Karpas-422 (cell line): ENCODE measurements around the gene TSPAN5. TPM values are rescaled to one million over a fixed set of nuclear protein-coding genes. Genes with fewer than 3 reads are reported as not detected.

ENCODE experiments used
- DNase-seq: peaks from one replicate; pipeline ENCODE4 v3.0.0-alpha.2; 2015
- H2AFZ ChIP-seq: fragments of 200-600 bp; sonication (generic); 2 replicates; pipeline ENCODE4 v1.6.1; 2014; ENCODE audit warnings: antibody characterized with exemption, low read length, mixed read lengths
- H3K27ac ChIP-seq: fragments of 200-600 bp; sonication (generic); 2 replicates; pipeline ENCODE4 v1.5.1; 2014; ENCODE audit warnings: mild to moderate bottlenecking, low read length, moderate library complexity
- H3K27me3 ChIP-seq: fragments of 200-600 bp; sonication (generic); 2 replicates; pipeline ENCODE4 v1.6.1; 2014; ENCODE audit warnings: low read length, mixed read lengths
- H3K36me3 ChIP-seq: fragments of 200-600 bp; sonication (generic); 2 replicates; pipeline ENCODE4 v1.6.1; 2014; ENCODE audit warnings: low read length, mixed read lengths; ENCODE audit not compliant: insufficient read depth
- H3K4me1 ChIP-seq: fragments of 200-600 bp; sonication (generic); 2 replicates; pipeline ENCODE4 v1.6.1; 2014; ENCODE audit warnings: mild to moderate bottlenecking, low read length, mixed read lengths
- H3K4me2 ChIP-seq: fragments of 200-600 bp; sonication (generic); 2 replicates; pipeline ENCODE4 v1.6.1; 2014; ENCODE audit warnings: low read length, low read depth, mild to moderate bottlenecking; ENCODE audit not compliant: poor library complexity, severe bottlenecking
- H3K4me3 ChIP-seq: fragments of 200-600 bp; sonication (generic); 2 replicates; pipeline ENCODE4 v1.5.1; 2014; ENCODE audit warnings: mild to moderate bottlenecking, antibody characterized with exemption, low read length, mixed read lengths
- H3K79me2 ChIP-seq: fragments of 200-600 bp; sonication (generic); 2 replicates; pipeline ENCODE4 v1.6.1; 2014; ENCODE audit warnings: mild to moderate bottlenecking, low read length, mixed read lengths
- H3K9ac ChIP-seq: fragments of 200-600 bp; sonication (generic); 2 replicates; pipeline ENCODE4 v1.6.0; 2014; ENCODE audit warnings: low read length
- H3K9me2 ChIP-seq: fragments of 200-600 bp; sonication (generic), shearing (Covaris generic); replicated peaks from 2 replicates; pipeline ENCODE4 v1.6.0; 2014; ENCODE audit warnings: mild to moderate bottlenecking, low read length, moderate library complexity; ENCODE audit not compliant: insufficient read depth
- H3K9me3 ChIP-seq: fragments of 300-700, 200-600 bp; sonication (generic); 2 replicates; pipeline ENCODE4 v1.6.1; 2014; ENCODE audit warnings: low read length, mixed read lengths
- H4K20me1 ChIP-seq: fragments of 200-600 bp; sonication (generic); 2 replicates; pipeline ENCODE4 v1.6.1; 2014; ENCODE audit warnings: mild to moderate bottlenecking, antibody characterized with exemption, low read length, low read depth; ENCODE audit not compliant: insufficient read depth
- total RNA-seq: library from RNA; depleted of rRNA; stranded (reverse); fragments of >200 nt; shearing (Covaris generic); gene quantifications from 2 replicates; pipeline ENCODE4 v1.2.3, GENCODE V29; 2014; ENCODE audit warnings: low replicate concordance

TSPAN5 gene
- total RNA-seq, 1 experiment from 2014 or later, result 0.15 TPM

DNA sequence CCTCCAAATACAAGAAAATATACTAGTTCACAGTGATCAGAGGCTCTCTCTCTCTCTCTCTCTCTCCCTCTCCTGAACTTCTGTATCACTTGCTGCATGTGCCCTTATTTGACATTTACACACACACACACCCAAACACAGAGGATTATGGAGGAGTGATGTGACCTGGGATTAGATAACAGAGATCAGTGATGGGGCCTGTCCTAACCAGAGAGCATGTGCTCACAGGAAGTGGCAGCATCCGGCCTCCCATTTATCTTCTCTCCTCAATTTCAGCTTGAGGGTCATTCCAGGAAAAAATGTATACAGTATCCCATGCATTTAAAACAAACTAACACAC lies 143.0 kb downstream of the TSPAN5 start:
- Histone ChIP-seq H3K9ac (no peak overlapping the region), H3K79me2 (no peaks in the 10 kb centered on the region), H3K36me3 (no peaks in the 10 kb centered on the region), H3K4me1 (peaks cover 58% of the 10 kb centered on the region), H3K9me2 (no peaks in the 10 kb centered on the region), H3K4me2 (no peak overlapping the region), H3K27me3 (no peaks in the 10 kb centered on the region), H3K27ac (peak overlapping the region; percentile 66; the same call in 1 of the 2 replicates), H3K4me3 (no peak overlapping the region), H2AFZ (peak overlapping the region; percentile 77), H3K9me3 (no peaks in the 10 kb centered on the region), H4K20me1 (no peaks in the 10 kb centered on the region)
- no peak for DNase-seq

DNA sequence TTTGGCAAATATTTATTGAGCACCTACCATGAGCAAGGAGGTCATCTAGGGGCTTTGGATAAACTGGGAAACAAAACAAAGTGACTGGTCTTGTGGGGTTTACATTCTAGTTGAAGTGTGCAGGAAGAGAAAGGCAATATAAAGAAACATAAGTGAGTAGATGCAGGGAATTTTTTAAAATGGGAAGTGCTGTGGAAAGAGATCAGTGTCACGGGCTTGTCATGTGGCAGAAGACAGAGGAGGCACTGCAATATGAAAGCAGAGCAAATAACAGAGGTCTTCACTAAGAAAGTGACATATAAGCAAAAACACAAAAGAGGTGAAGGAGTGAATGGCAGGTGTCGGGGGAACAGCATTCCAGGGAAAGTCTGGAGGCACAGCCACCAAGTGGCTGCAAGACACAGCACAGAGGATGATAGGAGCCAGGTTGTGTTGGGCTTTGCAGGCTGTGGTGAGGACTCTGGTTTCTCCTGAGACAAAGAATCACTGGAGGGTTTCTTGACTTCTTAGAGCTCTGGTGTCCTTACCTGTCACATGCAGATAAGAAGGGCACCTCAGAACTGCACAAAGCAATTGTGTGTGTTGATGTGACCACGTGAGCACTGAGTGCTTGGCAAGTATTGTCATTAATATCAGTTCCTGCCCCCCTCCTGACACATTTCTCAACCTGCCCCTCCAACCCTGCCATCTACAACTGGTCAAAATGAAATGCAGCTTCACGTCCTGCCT lies 143.5 kb downstream of the TSPAN5 start:
- H3K4me2 ChIP-seq, result no peak overlapping the region
- H2AFZ ChIP-seq, result peak overlapping the region; percentile 77

DNA sequence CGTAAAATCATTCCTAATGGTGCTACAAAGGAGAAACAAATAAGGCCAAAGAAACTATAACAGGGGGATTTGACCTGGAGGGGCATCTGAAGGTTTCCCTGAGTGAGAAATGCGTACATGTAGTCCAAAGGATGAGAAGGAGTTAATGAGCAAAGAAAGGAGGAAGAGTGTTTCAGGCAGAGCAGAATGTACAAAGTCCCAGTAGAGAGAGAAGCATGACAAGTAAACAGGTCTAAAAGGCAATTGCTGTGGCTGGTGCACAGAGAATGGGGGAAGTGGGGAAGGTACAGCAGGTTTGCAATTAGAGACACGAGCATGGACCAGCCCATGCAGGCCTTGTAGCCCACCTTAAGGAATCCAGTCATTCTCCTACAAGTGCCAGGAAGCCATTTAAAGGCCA lies 145.5 kb downstream of the TSPAN5 start:
- no peaks in the 10 kb centered on the region for H3K79me2 ChIP-seq
- no peak overlapping the region for H3K27ac ChIP-seq
- no peak overlapping the region; the same call in 1 of the 2 replicates for H2AFZ ChIP-seq
- no peaks in the 10 kb centered on the region for H3K36me3 ChIP-seq
- no peak overlapping the region for H3K9ac ChIP-seq
- H3K4me1 ChIP-seq, result peaks cover 33% of the 10 kb centered on the region
- H4K20me1 ChIP-seq, result no peaks in the 10 kb centered on the region
- no peaks in the 10 kb centered on the region; the same call in 1 of the 2 replicates for H3K27me3 ChIP-seq
- H3K9me3 ChIP-seq, result no peaks in the 10 kb centered on the region
- no peak overlapping the region for H3K4me2 ChIP-seq
- DNase-seq, result no peak
- H3K9me2 ChIP-seq, result no peaks in the 10 kb centered on the region
- H3K4me3 ChIP-seq, result no peak overlapping the region

More for the DNA sequence above, 143.5 kb downstream of the TSPAN5 start:
- Histone ChIP-seq H3K27ac (no peak overlapping the region), H3K36me3 (no peaks in the 10 kb centered on the region), H3K9me2 (no peaks in the 10 kb centered on the region), H3K4me1 (peaks cover 52% of the 10 kb centered on the region), H3K27me3 (no peaks in the 10 kb centered on the region), H3K9me3 (no peaks in the 10 kb centered on the region), H3K79me2 (no peaks in the 10 kb centered on the region), H3K9ac (no peak overlapping the region), H4K20me1 (no peaks in the 10 kb centered on the region), H3K4me3 (no peak overlapping the region)
- DNase-seq, result no peak

DNA sequence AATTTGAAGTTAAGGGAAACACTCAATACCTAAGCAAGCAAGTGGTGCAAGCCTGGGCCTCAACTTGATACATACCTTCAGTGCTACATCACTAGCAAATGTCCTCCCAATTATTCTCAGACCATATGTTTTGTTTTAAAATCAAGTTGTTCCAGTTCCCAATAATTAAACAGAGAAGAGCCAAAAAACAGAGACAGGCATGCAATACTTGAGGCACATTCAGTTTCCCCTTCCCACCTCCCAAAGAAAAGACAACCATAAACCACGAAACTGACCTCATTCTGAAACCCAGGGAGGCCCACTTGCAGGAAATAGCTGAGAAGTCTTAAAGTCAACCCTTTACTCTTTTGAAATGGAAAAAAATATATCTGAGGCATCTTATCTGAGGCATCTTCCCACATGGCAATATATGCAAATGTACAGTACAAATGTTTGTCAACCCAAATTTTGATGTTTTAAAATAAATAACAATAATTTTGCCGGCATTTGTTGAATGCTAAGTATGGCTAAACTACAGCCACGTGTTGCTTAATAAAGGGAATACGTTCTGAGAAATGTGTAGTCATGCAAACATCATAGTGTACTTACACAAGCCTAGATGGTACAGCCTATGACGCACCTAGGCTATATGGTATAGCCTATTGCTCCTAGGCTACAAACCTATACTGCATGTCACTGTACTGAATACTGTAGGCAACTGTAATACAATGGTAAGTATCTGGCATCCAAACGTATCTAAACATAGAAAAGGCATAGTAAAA lies 147.5 kb downstream of the TSPAN5 start:
- Histone ChIP-seq H3K4me3 (no peak overlapping the region), H3K36me3 (no peaks in the 10 kb centered on the region), H3K9ac (no peak overlapping the region), H3K79me2 (no peaks in the 10 kb centered on the region), H3K9me2 (no peaks in the 10 kb centered on the region), H3K4me2 (no peak overlapping the region), H3K27ac (no peak overlapping the region), H3K9me3 (no peaks in the 10 kb centered on the region), H4K20me1 (no peaks in the 10 kb centered on the region), H3K27me3 (no peaks in the 10 kb centered on the region; the same call in 1 of the 2 replicates), H2AFZ (no peak overlapping the region), H3K4me1 (peaks cover 25% of the 10 kb centered on the region)
- no peak for DNase-seq

DNA sequence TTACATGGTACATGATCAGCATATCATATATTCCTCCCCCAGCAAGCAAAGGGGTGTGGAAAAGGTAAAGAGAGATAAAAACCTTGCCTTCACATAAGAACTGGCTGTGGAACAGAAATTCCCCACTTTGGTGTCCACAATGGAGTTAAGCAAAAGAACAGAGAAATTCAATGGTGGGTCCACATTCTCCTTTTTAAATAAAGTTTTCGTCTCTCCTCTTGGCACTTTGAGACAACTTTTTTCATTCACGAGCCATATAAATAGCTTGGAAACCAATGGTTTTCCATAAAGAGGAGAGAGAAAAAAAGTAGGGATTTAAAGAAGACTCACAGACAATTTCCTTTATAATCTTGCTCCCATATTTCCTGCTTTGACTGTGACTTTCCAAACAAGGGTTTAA lies 148.1 kb downstream of the TSPAN5 start:
- Histone ChIP-seq H3K36me3 (no peaks in the 10 kb centered on the region), H4K20me1 (no peaks in the 10 kb centered on the region), H3K4me3 (no peak overlapping the region), H3K79me2 (no peaks in the 10 kb centered on the region), H3K27me3 (no peaks in the 10 kb centered on the region; the same call in 1 of the 2 replicates), H2AFZ (no peak overlapping the region), H3K4me1 (peaks cover 19% of the 10 kb centered on the region), H3K4me2 (no peak overlapping the region), H3K9me2 (no peaks in the 10 kb centered on the region), H3K9me3 (no peaks in the 10 kb centered on the region), H3K9ac (no peak overlapping the region), H3K27ac (no peak overlapping the region)
- no peak for DNase-seq

DNA sequence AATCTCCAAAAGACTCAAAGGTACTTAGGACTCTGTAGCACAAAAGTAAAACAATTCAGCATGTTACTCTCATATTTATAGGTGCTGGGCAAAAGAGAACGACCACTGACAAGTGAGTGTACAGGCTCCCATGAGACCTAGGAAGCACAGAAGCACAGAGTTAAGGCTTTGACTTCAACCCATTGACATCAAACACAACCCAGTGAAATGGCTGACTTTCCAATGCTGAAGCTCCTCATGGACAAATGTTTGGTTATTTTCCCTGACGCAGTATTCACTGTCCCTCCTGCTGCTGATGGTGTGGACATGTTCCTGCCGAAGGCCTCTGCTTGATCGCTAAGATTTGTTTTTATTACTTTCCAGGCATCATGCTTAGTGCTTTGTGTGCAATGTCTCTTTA lies 148.7 kb downstream of the TSPAN5 start:
- Histone ChIP-seq H3K9ac (no peak overlapping the region), H3K27me3 (no peaks in the 10 kb centered on the region; the same call in 1 of the 2 replicates), H4K20me1 (no peaks in the 10 kb centered on the region)

DNA sequence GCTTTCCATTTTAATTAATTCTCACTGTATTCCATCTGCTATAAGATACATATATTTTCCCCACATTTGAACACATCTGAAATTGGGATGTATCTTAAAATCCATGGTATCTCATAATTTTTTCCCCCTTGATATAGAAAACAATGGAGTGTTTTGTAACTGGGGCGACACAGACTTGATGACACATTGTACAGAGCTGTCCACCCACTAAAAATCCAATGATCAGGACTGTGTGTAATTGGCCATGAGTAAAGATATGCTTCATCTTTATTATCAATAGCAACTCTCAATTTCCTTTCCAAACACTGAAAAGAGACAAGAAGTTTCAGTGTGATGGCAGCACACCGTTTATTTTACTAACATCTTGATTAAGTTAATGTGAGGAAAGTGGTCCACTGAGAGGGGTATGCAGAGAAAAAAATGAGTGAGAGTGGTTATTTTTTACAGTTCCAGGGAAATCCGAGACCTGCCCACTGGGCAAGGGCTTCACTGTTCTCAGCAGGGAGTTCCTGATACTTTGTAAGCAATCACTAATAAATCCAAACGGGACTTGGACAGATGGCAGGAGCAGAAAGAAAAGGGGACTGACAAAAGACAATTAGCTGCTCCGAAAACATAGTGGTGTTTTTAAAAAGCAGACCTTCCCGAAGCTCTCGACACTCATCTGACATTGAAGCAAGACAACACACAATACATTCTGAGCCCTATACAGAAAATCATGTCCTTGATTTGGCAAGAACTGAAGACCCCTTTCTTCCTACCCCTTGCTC lies 149.4 kb downstream of the TSPAN5 start:
- no peak overlapping the region for H3K9ac ChIP-seq
- peaks cover 12% of the 10 kb centered on the region for H3K4me1 ChIP-seq
- H3K79me2 ChIP-seq, result no peaks in the 10 kb centered on the region
- no peak for DNase-seq
- no peaks in the 10 kb centered on the region for H3K36me3 ChIP-seq
- H3K9me2 ChIP-seq, result no peaks in the 10 kb centered on the region
- H3K9me3 ChIP-seq, result no peaks in the 10 kb centered on the region
- no peak overlapping the region for H3K4me2 ChIP-seq
- H2AFZ ChIP-seq, result no peak overlapping the region
- H4K20me1 ChIP-seq, result no peaks in the 10 kb centered on the region
- no peaks in the 10 kb centered on the region; the same call in 1 of the 2 replicates for H3K27me3 ChIP-seq
- no peak overlapping the region for H3K27ac ChIP-seq
- no peak overlapping the region for H3K4me3 ChIP-seq

More for the DNA sequence above, 148.7 kb downstream of the TSPAN5 start:
- H3K9me2 ChIP-seq, result no peaks in the 10 kb centered on the region
- no peak overlapping the region for H3K27ac ChIP-seq
- no peaks in the 10 kb centered on the region for H3K36me3 ChIP-seq
- no peak overlapping the region for H3K4me2 ChIP-seq
- no peaks in the 10 kb centered on the region for H3K9me3 ChIP-seq
- no peak for DNase-seq
- no peak overlapping the region for H3K4me3 ChIP-seq
- no peak overlapping the region for H2AFZ ChIP-seq
- peaks cover 13% of the 10 kb centered on the region for H3K4me1 ChIP-seq
- H3K79me2 ChIP-seq, result no peaks in the 10 kb centered on the region

DNA sequence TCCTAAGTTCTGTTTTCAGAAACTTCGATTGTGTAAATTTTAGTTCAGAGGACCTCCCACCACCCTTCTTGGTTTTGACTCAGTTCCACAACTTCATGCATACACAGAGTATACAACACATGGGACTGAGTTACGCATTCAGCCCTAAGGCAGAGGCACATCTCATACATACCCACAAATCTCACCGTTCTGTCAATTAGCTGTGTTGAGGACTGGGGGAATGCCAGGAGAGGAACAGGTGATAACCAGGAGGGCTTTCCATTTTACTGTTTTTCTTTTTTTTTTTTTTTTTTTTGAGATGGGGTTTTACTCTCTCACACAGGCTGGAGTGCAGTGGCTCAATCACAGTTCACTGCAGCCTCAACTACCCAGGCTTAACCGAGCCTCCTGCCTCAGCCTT lies 150.2 kb downstream of the TSPAN5 start:
- H3K4me1 ChIP-seq, result peaks cover 12% of the 10 kb centered on the region
- DNase-seq, result no peak
- H3K79me2 ChIP-seq, result no peaks in the 10 kb centered on the region

More for the DNA sequence above, 150.2 kb downstream of the TSPAN5 start:
- Histone ChIP-seq H4K20me1 (no peaks in the 10 kb centered on the region), H3K9ac (no peak overlapping the region), H3K27me3 (no peaks in the 10 kb centered on the region; the same call in 1 of the 2 replicates), H2AFZ (no peak overlapping the region), H3K27ac (no peak overlapping the region), H3K36me3 (no peaks in the 10 kb centered on the region), H3K9me3 (no peaks in the 10 kb centered on the region), H3K4me3 (no peak overlapping the region), H3K4me2 (no peak overlapping the region), H3K9me2 (no peaks in the 10 kb centered on the region)
